Colonic mucosa (tissue), 4 donors: ENCODE results near the gene DNAJC15. TPM values are rescaled to one million over a fixed set of nuclear protein-coding genes. Genes with fewer than 3 reads are reported as not detected.
"Not testable (repeated sequence)": the region's sequence is repeated elsewhere in the genome, so short reads cannot be mapped to it uniquely, and the experiment has no call there.

Source experiments
- DNase-seq: peaks from one replicate; pipeline ENCODE4 v3.0.0-alpha.2; 2020
- H3K27ac ChIP-seq: fragments of 200-600 bp; one replicate; pipeline ENCODE4 v1.8.0; 2021
- H3K27me3 ChIP-seq: fragments of 200-600 bp; one replicate; pipeline ENCODE4 v1.8.0; 2021
- H3K36me3 ChIP-seq: fragments of 200-600 bp; one replicate; pipeline ENCODE4 v1.8.0; 2021
- H3K4me1 ChIP-seq: fragments of 200-600 bp; one replicate; pipeline ENCODE4 v1.8.0; 2021; ENCODE audit warnings: mild to moderate bottlenecking
- H3K4me3 ChIP-seq: fragments of 200-600 bp; one replicate; pipeline ENCODE4 v1.8.0; 2021
- H3K9ac ChIP-seq, 2 donors: one replicate each; pipeline ENCODE4 v1.7.0; 2013; ENCODE audit warnings: control low read depth in 2 of 2, low read depth in 2 of 2, low read length in 2 of 2
- H3K9me3 ChIP-seq: fragments of 200-600 bp; one replicate; pipeline ENCODE4 v1.8.0; 2021
- intact Hi-C: fragments of 100-400 bp; cut with DNase I; formaldehyde crosslinking; loops from one replicate; pipeline ENCODE4 v1.14.1; 2022
- total RNA-seq, 2 donors: library from RNA; stranded (reverse); fragmentation: NEBNext Ultra II Directional in 1 of 2; extraction: Animal tissue kit (Norgen Biotek cat#: 25700) in 1 of 2; gene quantifications; one replicate each; pipeline ENCODE4 v1.2.1, GENCODE V29; 2021
- TF ChIP-seq, protein P1 (sequence below): fragments of 200-600 bp; IDR thresholded peaks from one replicate; pipeline ENCODE4 v1.8.0; 2022; ENCODE audit warnings: antibody characterized with exemption, mild to moderate bottlenecking
- donor health status: healthy.
- donor health status: DM: no; HTN: no; CAD: no.
- donor health status: DM: no; HTN: no; CAD: no.

DNAJC15 gene
- total RNA-seq, 2 donors from 2014 or later, result 6.6 to 14.6 TPM

DNA sequence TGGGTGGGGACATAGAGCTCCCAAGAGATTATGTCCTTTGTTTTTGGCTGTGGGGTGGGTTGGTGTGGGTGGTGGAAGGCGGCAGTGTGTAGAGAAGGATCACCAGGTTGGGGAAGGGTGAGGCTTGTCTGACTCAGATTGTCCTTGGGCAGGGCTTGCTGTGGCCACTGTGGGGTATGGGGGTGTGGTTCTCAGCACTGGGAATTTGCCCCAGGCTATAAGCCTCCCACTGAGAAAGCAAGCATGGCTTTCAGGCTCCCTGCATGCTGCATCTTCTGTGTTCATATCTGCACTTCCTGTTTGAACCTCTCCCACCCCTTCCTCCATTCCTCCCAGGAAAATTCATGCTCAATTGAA lies 34.9 kb downstream of the DNAJC15 start:
- Histone ChIP-seq H3K4me3 (no peak overlapping the region), H3K9me3 (no peaks in the 10 kb centered on the region), H3K36me3 (no peaks in the 10 kb centered on the region), H3K9ac (peak overlapping the region in 1 of 2 donors; percentile 28), H3K4me1 (no peaks in the 10 kb centered on the region), H3K27ac (peak overlapping the region; percentile 65), H3K27me3 (no peaks in the 10 kb centered on the region)
- TF ChIP-seq, protein P1, sequence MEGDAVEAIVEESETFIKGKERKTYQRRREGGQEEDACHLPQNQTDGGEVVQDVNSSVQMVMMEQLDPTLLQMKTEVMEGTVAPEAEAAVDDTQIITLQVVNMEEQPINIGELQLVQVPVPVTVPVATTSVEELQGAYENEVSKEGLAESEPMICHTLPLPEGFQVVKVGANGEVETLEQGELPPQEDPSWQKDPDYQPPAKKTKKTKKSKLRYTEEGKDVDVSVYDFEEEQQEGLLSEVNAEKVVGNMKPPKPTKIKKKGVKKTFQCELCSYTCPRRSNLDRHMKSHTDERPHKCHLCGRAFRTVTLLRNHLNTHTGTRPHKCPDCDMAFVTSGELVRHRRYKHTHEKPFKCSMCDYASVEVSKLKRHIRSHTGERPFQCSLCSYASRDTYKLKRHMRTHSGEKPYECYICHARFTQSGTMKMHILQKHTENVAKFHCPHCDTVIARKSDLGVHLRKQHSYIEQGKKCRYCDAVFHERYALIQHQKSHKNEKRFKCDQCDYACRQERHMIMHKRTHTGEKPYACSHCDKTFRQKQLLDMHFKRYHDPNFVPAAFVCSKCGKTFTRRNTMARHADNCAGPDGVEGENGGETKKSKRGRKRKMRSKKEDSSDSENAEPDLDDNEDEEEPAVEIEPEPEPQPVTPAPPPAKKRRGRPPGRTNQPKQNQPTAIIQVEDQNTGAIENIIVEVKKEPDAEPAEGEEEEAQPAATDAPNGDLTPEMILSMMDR, result no peak
- intact Hi-C loops, result no loop called here
- peak; percentile 70 for DNase-seq

DNA sequence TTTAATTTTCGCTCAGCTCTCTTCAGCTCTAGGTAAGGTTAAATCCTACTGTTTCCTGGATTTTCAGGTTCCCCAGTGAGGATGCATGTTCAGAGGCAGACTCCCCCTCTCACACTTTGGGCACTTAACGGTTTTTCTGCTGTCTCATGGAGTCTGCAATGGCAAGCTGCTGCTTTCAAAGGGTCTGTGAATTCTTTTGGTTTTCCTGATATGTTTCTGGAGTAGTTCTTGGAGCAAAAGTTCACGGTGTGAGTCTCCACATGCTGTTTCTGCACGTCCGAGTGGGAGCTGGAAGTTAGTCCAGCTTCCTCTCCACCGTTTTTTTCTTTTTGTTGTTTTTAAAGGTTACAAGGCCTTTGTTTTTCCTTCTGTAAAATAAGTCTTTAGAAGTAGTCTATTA lies 35.4 kb downstream of the DNAJC15 start:
- no peaks in the 10 kb centered on the region for H3K27me3 ChIP-seq
- no peaks in the 10 kb centered on the region for H3K9me3 ChIP-seq
- no peaks in the 10 kb centered on the region for H3K36me3 ChIP-seq
- no peaks in the 10 kb centered on the region for H3K4me1 ChIP-seq
- H3K4me3 ChIP-seq, result no peak overlapping the region
- TF ChIP-seq, protein P1, result no peak
- H3K27ac ChIP-seq, result peak overlapping the region; percentile 65
- H3K9ac ChIP-seq, result no peak overlapping the region
- no peak for DNase-seq
- intact Hi-C loops, result no loop called here

DNA sequence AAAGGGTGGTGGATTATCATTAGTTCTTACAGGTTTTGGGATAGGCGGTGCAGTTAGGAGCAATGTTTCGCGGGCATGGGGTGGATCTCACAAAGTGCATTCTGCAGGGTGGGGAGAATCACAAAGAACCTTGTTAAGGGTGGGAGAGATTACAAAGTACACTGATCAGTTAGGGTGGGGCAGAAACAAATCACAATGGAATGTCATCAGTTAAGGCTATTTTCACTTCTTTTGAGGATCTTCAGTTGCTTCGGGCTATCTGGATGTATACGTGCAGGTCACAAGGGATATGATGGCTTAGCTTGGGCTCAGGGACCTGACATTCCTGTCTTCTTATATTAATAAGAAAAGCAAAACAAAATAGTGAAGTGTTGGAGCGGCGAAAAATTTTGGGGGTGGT lies 36.4 kb downstream of the DNAJC15 start:
- intact Hi-C loops, DNase-seq: not testable (repeated sequence)

DNA sequence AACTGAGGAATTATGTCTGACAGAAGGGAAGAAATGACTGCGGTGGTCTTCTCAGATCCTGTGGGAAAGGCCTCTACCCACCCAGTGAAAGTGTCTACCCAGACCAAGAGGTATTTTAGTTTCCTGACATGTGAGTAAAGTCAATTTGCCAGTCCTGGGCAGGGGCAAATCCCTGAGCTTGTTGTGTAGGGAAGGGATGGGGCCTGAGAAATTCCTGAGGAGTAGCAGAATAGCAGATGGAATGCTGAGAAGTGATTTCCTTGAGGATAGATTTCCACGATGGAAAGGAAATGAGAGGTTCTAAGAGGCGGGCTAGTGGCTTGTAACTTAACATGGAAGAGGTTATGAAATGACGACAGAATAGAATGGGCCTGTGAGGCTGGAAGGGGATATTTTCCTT lies 37.4 kb downstream of the DNAJC15 start:
- DNase-seq, H3K4me3 ChIP-seq, H3K4me1 ChIP-seq, H3K36me3 ChIP-seq, H3K27ac ChIP-seq, H3K27me3 ChIP-seq, intact Hi-C loops, H3K9me3 ChIP-seq, H3K9ac ChIP-seq: not testable (repeated sequence)

More for the DNA sequence above, 36.4 kb downstream of the DNAJC15 start:
- H3K9ac ChIP-seq, H3K36me3 ChIP-seq, H3K4me1 ChIP-seq, H3K27me3 ChIP-seq, H3K4me3 ChIP-seq, H3K9me3 ChIP-seq, H3K27ac ChIP-seq: not testable (repeated sequence)

DNA sequence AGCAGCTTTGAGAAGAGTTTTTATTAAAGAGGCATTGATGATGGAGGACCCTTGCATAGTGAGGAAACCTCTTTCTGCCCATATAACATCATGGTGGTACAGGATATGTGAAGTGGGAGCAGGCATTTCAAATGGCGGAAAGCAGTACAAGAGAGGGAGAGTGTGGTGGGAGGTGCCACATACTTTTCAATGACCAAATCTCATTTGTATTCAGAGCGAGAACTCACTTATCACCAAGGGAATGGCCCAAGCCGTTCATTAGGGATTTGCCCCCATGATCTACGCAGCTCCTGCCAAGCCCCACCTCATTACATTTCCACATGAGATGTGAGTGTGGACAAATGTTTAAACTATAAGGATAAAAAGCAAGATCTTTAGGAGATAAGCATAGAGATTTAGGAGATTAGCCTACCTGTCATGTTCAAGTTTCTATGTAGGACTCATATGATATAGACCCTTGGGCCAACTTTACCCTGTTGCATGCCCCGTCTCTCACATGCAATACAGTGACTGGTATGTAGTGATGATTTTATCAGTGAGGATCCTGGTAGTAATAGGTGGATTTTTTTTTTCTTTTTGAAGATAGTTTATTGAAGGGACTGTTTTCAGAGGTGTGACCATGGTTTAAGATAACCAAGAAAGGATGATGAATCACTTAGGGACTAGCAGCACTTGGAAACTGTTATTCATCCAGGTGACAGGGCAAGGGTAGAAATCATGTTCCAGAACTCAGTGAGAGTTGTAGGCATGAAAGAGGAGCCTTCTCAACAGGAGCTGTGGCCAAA lies 38.3 kb downstream of the DNAJC15 start:
- intact Hi-C loops, result no loop called here
- TF ChIP-seq, protein P1, result no peak
- DNase-seq, result no peak
- no peak overlapping the region for H3K9ac ChIP-seq
- H3K27ac ChIP-seq, result no peak overlapping the region
- H3K4me3 ChIP-seq, result no peak overlapping the region
- no peaks in the 10 kb centered on the region for H3K27me3 ChIP-seq
- H3K9me3 ChIP-seq, result no peaks in the 10 kb centered on the region
- H3K4me1 ChIP-seq, result no peaks in the 10 kb centered on the region
- H3K36me3 ChIP-seq, result no peaks in the 10 kb centered on the region

DNA sequence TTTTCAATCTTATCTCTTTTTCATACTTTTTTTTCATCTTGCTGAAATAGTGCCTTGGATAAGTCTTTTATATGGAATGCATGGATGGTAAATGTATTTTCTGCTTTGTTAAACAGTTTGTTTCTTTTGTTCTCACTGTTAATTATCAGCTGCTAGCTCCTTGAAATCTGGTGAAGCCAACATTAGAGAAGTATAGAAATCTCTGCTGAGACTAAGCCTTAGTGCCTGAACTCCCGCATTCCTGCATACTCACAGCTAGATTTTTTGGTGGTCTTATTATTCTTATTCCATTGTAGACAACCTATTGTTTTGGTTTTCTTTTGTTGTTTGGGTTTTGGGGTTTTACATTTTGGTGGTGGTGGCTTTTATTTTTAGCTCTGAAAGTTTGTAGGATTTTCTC lies 48.4 kb downstream of the DNAJC15 start:
- intact Hi-C loops, result no loop called here
- no peak overlapping the region for H3K4me3 ChIP-seq
- no peak for DNase-seq
- H3K27me3 ChIP-seq, result no peaks in the 10 kb centered on the region
- H3K27ac ChIP-seq, result no peak overlapping the region
- TF ChIP-seq, protein P1, result no peak
- H3K9ac ChIP-seq, result no peak overlapping the region
- H3K9me3 ChIP-seq, result no peaks in the 10 kb centered on the region
- no peaks in the 10 kb centered on the region for H3K4me1 ChIP-seq
- H3K36me3 ChIP-seq, result no peaks in the 10 kb centered on the region
